GM23338 (cell line): ENCODE measurements around the gene SLC26A11. TPM values are rescaled to one million over a fixed set of nuclear protein-coding genes. Genes with fewer than 3 reads are reported as not detected.
A peak's percentile ranks its signal among the peaks of the same experiment; 100 is the strongest.

Source experiments
- ATAC-seq: fragments of 200-7000 bp; cut with Tn5 transposase; 3 replicates; pipeline ENCODE4 v1.9.1; 2020
- DNase-seq: peaks from one replicate; pipeline ENCODE4 v3.0.0-alpha.2; 2015; ENCODE audit warnings: low spot score
- H2AFZ ChIP-seq: fragments of 200-600 bp; sonication (generic); 2 replicates; pipeline ENCODE4 v1.8.0; 2016; ENCODE audit warnings: antibody characterized with exemption, mild to moderate bottlenecking, moderate library complexity
- H3F3A ChIP-seq: fragments of 200-600 bp; sonication (generic); replicated peaks from 2 replicates; pipeline ENCODE4 v1.8.0; 2017; ENCODE audit warnings: antibody characterized with exemption, mixed run types, low read depth
- H3K27ac ChIP-seq: fragments of 200-600 bp; sonication (generic); 2 replicates; pipeline ENCODE4 v1.6.1; 2016; ENCODE audit warnings: low read depth
- H3K27me3 ChIP-seq: fragments of 200-600 bp; sonication (generic); 2 replicates; pipeline ENCODE4 v1.8.0; 2016; ENCODE audit warnings: mild to moderate bottlenecking, mixed run types, moderate library complexity; ENCODE audit not compliant: insufficient read depth
- H3K36me3 ChIP-seq: fragments of 200-600 bp; sonication (generic); 2 replicates; pipeline ENCODE4 v1.8.0; 2016; ENCODE audit warnings: mild to moderate bottlenecking; ENCODE audit not compliant: insufficient read depth
- H3K4me1 ChIP-seq: fragments of 200-600 bp; sonication (generic); 2 replicates; pipeline ENCODE4 v1.8.0; 2016; ENCODE audit warnings: mild to moderate bottlenecking, moderate library complexity; ENCODE audit not compliant: insufficient read depth
- H3K4me2 ChIP-seq: fragments of 200-600 bp; sonication (generic); 2 replicates; pipeline ENCODE4 v1.7.1; 2017; ENCODE audit warnings: mixed run types
- H3K4me3 ChIP-seq: fragments of 200-600 bp; sonication (generic); 2 replicates; pipeline ENCODE4 v1.6.1; 2016; ENCODE audit warnings: mixed run types
- H3K79me2 ChIP-seq: fragments of 200-600 bp; sonication (generic); replicated peaks from 2 replicates; pipeline ENCODE4 v1.8.0; 2017; ENCODE audit warnings: mild to moderate bottlenecking; ENCODE audit not compliant: insufficient read depth
- H3K9me2 ChIP-seq: fragments of 200-600 bp; sonication (generic); 2 replicates; pipeline ENCODE4 v1.8.0; 2017; ENCODE audit not compliant: insufficient read depth
- H4K20me1 ChIP-seq: fragments of 200-600 bp; sonication (generic); replicated peaks from 2 replicates; pipeline ENCODE4 v1.8.0; 2017; ENCODE audit warnings: mild to moderate bottlenecking; ENCODE audit not compliant: insufficient read depth
- H3K27ac Mint-ChIP-seq: 2 replicates; pipeline ENCODE4 v1.8.0; 2020; ENCODE audit warnings: inconsistent platforms, mild to moderate bottlenecking, moderate library complexity, mixed read lengths
- H3K27me3 Mint-ChIP-seq: 3 replicates; pipeline ENCODE4 v1.8.0; 2022; ENCODE audit warnings: low read depth, mild to moderate bottlenecking, moderate library complexity, mixed read lengths, inconsistent platforms; ENCODE audit not compliant: insufficient read depth, poor library complexity
- H3K36me3 Mint-ChIP-seq: 3 replicates; pipeline ENCODE4 v1.8.0; 2021; ENCODE audit warnings: low read depth, mild to moderate bottlenecking, inconsistent platforms, moderate library complexity, mixed read lengths
- H3K4me1 Mint-ChIP-seq: 3 replicates; pipeline ENCODE4 v1.8.0; 2020; ENCODE audit warnings: mild to moderate bottlenecking, inconsistent platforms, mixed read lengths
- H3K4me3 Mint-ChIP-seq: 3 replicates; pipeline ENCODE4 v1.8.0; 2021; ENCODE audit warnings: moderate library complexity, mild to moderate bottlenecking, inconsistent platforms, mixed read lengths
- H3K9me3 Mint-ChIP-seq: 3 replicates; pipeline ENCODE4 v1.8.0; 2020; ENCODE audit warnings: moderate library complexity, mild to moderate bottlenecking, inconsistent platforms, mixed read lengths
- CREB1 ChIP-seq: fragments of 250-450 bp; sonication (Bioruptor Pico); IDR thresholded peaks from 2 replicates; pipeline ENCODE4 v1.5.0; 2020; ENCODE audit warnings: low read depth, mild to moderate bottlenecking, moderate library complexity
- CTCF ChIP-seq, 2 experiments: fragments of 200-600 bp in 1 of 2; sonication (generic) in 1 of 2; conservative IDR thresholded peaks; 2 replicates each; pipeline versions ENCODE4 v1.5.1 to v1.6.1; 2016 to 2017; ENCODE audit warnings: antibody characterized with exemption in 2 of 2, low read depth in 2 of 2, mild to moderate bottlenecking in 2 of 2, moderate library complexity in 1 of 2
- EZH2phosphoT487 ChIP-seq: fragments of 200-600 bp; sonication (generic); IDR thresholded peaks from one replicate; pipeline ENCODE4 v1.8.1; 2018; ENCODE audit warnings: antibody characterized with exemption; ENCODE audit not compliant: unreplicated experiment
- JUNB ChIP-seq: IDR thresholded peaks from one replicate; pipeline ENCODE4 v1.6.1; 2016; ENCODE audit warnings: antibody characterized with exemption; ENCODE audit not compliant: unreplicated experiment
- NANOG ChIP-seq: IDR thresholded peaks from 2 replicates; pipeline ENCODE4 v1.6.1; 2016; ENCODE audit warnings: antibody characterized with exemption, borderline replicate concordance
- POLR2AphosphoS5 ChIP-seq: IDR thresholded peaks from 2 replicates; pipeline ENCODE4 v1.6.1; 2016; ENCODE audit warnings: antibody characterized with exemption, low read depth
- REST ChIP-seq: IDR thresholded peaks from one replicate; pipeline ENCODE4 v1.6.1; 2018; ENCODE audit warnings: antibody characterized with exemption; ENCODE audit not compliant: unreplicated experiment
- STAT1 ChIP-seq: IDR thresholded peaks from one replicate; pipeline ENCODE4 v1.6.1; 2016; ENCODE audit warnings: antibody characterized with exemption; ENCODE audit not compliant: unreplicated experiment
- ZNF331 ChIP-seq: fragments of 250-450 bp; sonication (Bioruptor Pico); IDR thresholded peaks from 2 replicates; pipeline ENCODE4 v1.5.0; 2020; ENCODE audit warnings: low read depth, mild to moderate bottlenecking, moderate library complexity
- ZNF462 ChIP-seq: fragments of 250-450 bp; sonication (Bioruptor Pico); IDR thresholded peaks from 2 replicates; pipeline ENCODE4 v1.5.0; 2020; ENCODE audit warnings: mild to moderate bottlenecking, moderate library complexity
- polyA plus RNA-seq: library from polyadenylated mRNA; unstranded; fragments of >200 nt; fragmentation: Nextera tagmentation; extraction: Ambion mirVana; gene quantifications from 2 replicates; pipeline ENCODE4 v1.2.1, GENCODE V29; 2016
- total RNA-seq: library from RNA; depleted of rRNA; stranded (reverse); fragments of >200 nt; shearing (Covaris generic); gene quantifications from 2 replicates; pipeline ENCODE4 v1.2.3, GENCODE V29; 2014

Gene SLC26A11
- total and polyA plus RNA-seq, 2 experiments from 2014 or later, result 10.9 to 23.0 TPM

GRCh38 chr17:80270104-80270503 lies 49.9 kb downstream of the SLC26A11 start:
- no peaks in the 10 kb centered on the region for H3K9me2 ChIP-seq
- no peaks in the 10 kb centered on the region for H4K20me1 ChIP-seq
- H3K79me2 ChIP-seq, result no peaks in the 10 kb centered on the region
- ATAC-seq (peak; percentile 85), DNase-seq (peak; percentile 76)
- no peak overlapping the region for H3K4me3 ChIP-seq
- peaks cover 5% of the 10 kb centered on the region for H3K4me1 Mint-ChIP-seq
- peaks cover 11% of the 10 kb centered on the region for H3F3A ChIP-seq
- H3K27me3 Mint-ChIP-seq, result peaks cover 15% of the 10 kb centered on the region
- H3K36me3 ChIP-seq, result no peaks in the 10 kb centered on the region
- H3K27ac Mint-ChIP-seq, result no peak overlapping the region; the same call in 1 of the 2 replicates
- peaks cover 15% of the 10 kb centered on the region for H3K4me1 ChIP-seq
- peaks cover 26% of the 10 kb centered on the region for H3K36me3 Mint-ChIP-seq
- H3K9me3 Mint-ChIP-seq, result peaks cover 3% of the 10 kb centered on the region; the same call in 1 of the 3 replicates
- H2AFZ ChIP-seq, result no peak overlapping the region
- peak overlapping the region; percentile 81 for H3K27ac ChIP-seq
- TF ChIP-seq EZH2phosphoT487 (no peak), POLR2AphosphoS5 (peak; percentile 48)
- H3K4me3 Mint-ChIP-seq, result peak overlapping the region; percentile 16; the same call in 1 of the 3 replicates
- peak overlapping the region; percentile 73 for H3K4me2 ChIP-seq
- H3K27me3 ChIP-seq, result no peaks in the 10 kb centered on the region

- Mint-ChIP-seq H3K36me3 (peaks cover 19% of the 10 kb centered on the region), H3K9me3 (peaks cover 3% of the 10 kb centered on the region; the same call in 1 of the 3 replicates), H3K27me3 (peaks cover 15% of the 10 kb centered on the region), H3K27ac (peak overlapping the region; percentile 70), H3K4me1 (peaks cover 5% of the 10 kb centered on the region), H3K4me3 (peak overlapping the region; percentile 27; the same call in 1 of the 3 replicates)
- no peaks in the 10 kb centered on the region for H3K36me3 ChIP-seq
- H3K79me2 ChIP-seq, result no peaks in the 10 kb centered on the region
- H3F3A ChIP-seq, result peaks cover 11% of the 10 kb centered on the region
- peak; percentile 97 for ATAC-seq
- no peak overlapping the region for H3K4me3 ChIP-seq
- no peak overlapping the region for H2AFZ ChIP-seq
- no peaks in the 10 kb centered on the region for H4K20me1 ChIP-seq
- H3K27me3 ChIP-seq, result no peaks in the 10 kb centered on the region
- H3K27ac ChIP-seq, result peak overlapping the region; percentile 81
- peaks cover 15% of the 10 kb centered on the region for H3K4me1 ChIP-seq
- peak overlapping the region; percentile 73 for H3K4me2 ChIP-seq
- H3K9me2 ChIP-seq, result no peaks in the 10 kb centered on the region
- peak; percentile 89 for DNase-seq
- TF ChIP-seq ZNF331 (CRISPR knock-in tag), result no peak
- TF ChIP-seq REST, result no peak
- TF ChIP-seq JUNB, result no peak
- peak; percentile 56; the same call in 1 of the 2 replicates for TF ChIP-seq POLR2AphosphoS5
- no peak for TF ChIP-seq NANOG
- 0 out of 2 replicates have a peak, but pooled peaks have one; percentile 25 for TF ChIP-seq CREB1 (CRISPR knock-in tag)
- no peak for TF ChIP-seq STAT1
- no peak for TF ChIP-seq ZNF462 (CRISPR knock-in tag)
- TF ChIP-seq CTCF (conservative IDR thresholded peaks at IDR 0.05; ENCODE audit: low read depth in 2 of 2), result peak in 1 of 2 experiments; percentile 42; a peak in 2 of 4 replicates
- no peak for TF ChIP-seq EZH2phosphoT487
Measured at GRCh38 chr17:80270836-80271235, 50.6 kb downstream of the SLC26A11 start.
